GM18505 (cell line): Measurements from ENCODE around the gene DYRK3.

Source experiments
- ATAC-seq: cut with Tn5 transposase; IDR thresholded peaks from one replicate; pipeline ENCODE4 v1.9.1; 2021; ENCODE audit not compliant: unreplicated experiment
- POLR2A ChIP-seq: IDR thresholded peaks from 4 replicates; pipeline ENCODE4 v1.6.1; 2011; ENCODE audit warnings: borderline replicate concordance; ENCODE audit not compliant: insufficient read depth, insufficient read length; ENCODE audit errors: extremely low read depth

DYRK3 gene

GRCh38 chr1:206635080-206635977, at the start of gene DYRK3:
Gene DYRK3 (plus strand): TSS chr1:206635536. CDS start chr1:206635704, 168 bp downstream.
- TF ChIP-seq POLR2A, result peak; percentile 89
- peak; percentile 85 for ATAC-seq

- ATAC-seq, result no peak
Observed at GRCh38 chr1:206586501-206587445, 48.6 kb upstream of the DYRK3 start.

GRCh38 chr1:206587904-206588303, 47.4 kb upstream of the DYRK3 start:
- ATAC-seq, result no peak
- no peak for TF ChIP-seq POLR2A

More at GRCh38 chr1:206586501-206587445, 48.6 kb upstream of the DYRK3 start:
- TF ChIP-seq POLR2A, result no peak

DNA sequence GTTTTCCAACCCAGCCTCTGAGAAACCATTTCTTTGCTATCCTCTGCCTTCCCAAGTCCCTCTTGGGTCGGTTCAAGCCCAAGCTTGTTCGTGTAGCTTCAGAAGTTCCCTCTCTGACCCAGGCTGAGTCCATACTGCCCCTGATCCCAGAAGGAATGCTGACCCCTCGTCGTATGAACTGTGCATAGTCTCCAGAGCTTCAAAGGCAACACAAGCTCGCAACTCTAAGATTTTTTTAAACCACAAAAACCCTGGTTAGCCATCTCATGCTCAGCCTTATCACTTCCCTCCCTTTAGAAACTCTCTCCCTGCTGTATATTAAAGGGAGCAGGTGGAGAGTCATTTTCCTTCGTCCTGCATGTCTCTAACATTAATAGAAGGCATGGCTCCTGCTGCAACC, 46.8 kb upstream of the DYRK3 start:
- no peak for TF ChIP-seq POLR2A
- ATAC-seq, result no peak

DNA sequence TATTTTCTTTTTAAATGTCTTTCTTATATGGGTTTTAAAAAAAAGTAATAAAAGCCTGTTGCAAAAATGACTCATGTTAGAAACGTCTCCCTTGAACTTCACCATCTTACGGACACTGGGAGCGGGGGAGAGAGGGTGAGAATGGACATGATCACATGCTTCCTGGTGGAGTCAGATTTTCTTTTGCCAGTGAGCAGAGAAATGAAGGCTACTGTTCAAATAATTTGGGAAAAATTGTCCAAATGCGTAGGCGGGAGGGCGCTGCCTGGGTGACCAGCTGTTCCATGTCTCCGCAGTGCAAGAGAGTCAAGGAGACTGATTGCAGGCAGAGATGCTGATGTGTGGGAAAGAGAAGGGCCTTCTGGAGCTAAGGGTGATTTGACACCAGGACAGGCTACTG, 46.1 kb upstream of the DYRK3 start:
- ATAC-seq, result no peak
- no peak for TF ChIP-seq POLR2A

- TF ChIP-seq POLR2A, result no peak
- no peak for ATAC-seq
Observed at GRCh38 chr1:206590025-206590758, 45.1 kb upstream of the DYRK3 start.

- no peak for ATAC-seq
- TF ChIP-seq POLR2A, result no peak
Observed at GRCh38 chr1:206591226-206591625, 44.1 kb upstream of the DYRK3 start.

- ATAC-seq, result no peak
- no peak for TF ChIP-seq POLR2A
Observed at GRCh38 chr1:206591696-206592095, 43.6 kb upstream of the DYRK3 start.

- no peak for ATAC-seq
- TF ChIP-seq POLR2A, result no peak
Observed at GRCh38 chr1:206593351-206593925, 41.9 kb upstream of the DYRK3 start.

GRCh38 chr1:206595581-206596318, 39.6 kb upstream of the DYRK3 start:
- no peak for TF ChIP-seq POLR2A
- no peak for ATAC-seq

GRCh38 chr1:206596319-206596666, 39.0 kb upstream of the DYRK3 start:
- no peak for TF ChIP-seq POLR2A
- ATAC-seq, result no peak

DNA sequence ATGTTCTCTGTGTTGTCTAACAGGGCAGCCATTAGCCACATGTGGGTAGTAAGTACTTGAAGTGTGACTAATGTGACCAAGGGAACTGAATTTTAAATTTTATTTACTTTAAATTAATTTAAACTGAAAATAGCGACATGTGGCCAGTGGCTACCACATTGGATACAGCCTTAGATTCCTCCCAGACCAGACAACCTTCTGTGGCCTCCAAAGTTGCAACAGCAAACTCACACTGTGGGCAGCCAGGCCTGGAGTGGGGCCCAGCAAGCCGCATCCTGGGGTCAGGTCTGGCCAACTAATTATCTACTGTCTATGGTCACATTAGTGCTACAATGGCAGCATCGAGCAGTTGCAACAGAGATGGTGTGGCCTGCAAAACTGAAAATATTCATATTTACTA, 34.8 kb upstream of the DYRK3 start:
- ATAC-seq, result no peak
- TF ChIP-seq POLR2A, result no peak
